Prostate gland (tissue), 2 donors: ENCODE data around the gene FBXO45.

ENCODE experiments used
- CTCF ChIP-seq, 4 experiments: fragments of 200-600 bp in 2 of 4; fragments of 450-650 bp in 2 of 4; sonication (generic) in 2 of 4; IDR thresholded peaks; 1 replicate in 3 of 4; 2 replicates in 1 of 4; pipeline ENCODE4 v1.5.1; 2016 to 2019; ENCODE audit warnings: antibody characterized with exemption in 4 of 4, mild to moderate bottlenecking in 2 of 4, moderate library complexity in 2 of 4
- POLR2A ChIP-seq: fragments of 450-650 bp; IDR thresholded peaks from one replicate; pipeline ENCODE4 v1.6.1; 2016; ENCODE audit warnings: antibody characterized with exemption, mild to moderate bottlenecking

DNA sequence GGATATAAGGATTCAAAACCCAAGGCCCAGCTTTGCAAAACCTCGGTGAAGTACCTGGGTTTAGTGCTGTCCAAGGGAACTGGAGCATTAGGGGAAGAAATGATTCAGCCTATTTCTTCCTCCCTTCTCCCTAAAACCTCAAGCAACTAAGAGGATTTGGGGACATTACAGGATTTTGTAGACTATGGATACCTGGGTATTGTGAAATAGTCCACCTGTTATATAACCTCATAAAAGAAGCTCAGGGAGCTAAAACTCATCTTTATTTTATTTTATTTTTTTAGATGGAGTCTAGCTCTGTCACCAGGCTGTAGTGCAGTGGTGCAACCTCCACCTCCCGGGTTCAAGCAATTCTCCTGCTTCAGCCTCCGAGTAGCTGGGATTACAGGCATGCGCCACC, 44.6 kb upstream of the FBXO45 start:
- TF ChIP-seq CTCF (IDR thresholded peaks at IDR 0.05) (no peak), POLR2A (no peak)
